DMS79 treated with DMSO at 0.1 percent for 48 hours (cell line): ENCODE results near the gene ERVFRD-1.
A peak's percentile ranks its signal among the peaks of the same experiment; 100 is the strongest.
"Not testable (repeated sequence)": the region's sequence is repeated elsewhere in the genome, so short reads cannot be mapped to it uniquely, and the experiment has no call there.

ENCODE experiments used
- DNase-seq: peaks from one replicate; lab custom pipeline; 2025; lab: John Stamatoyannopoulos, UW

Gene ERVFRD-1

GRCh38 chr6:11128608-11129007 lies 17.1 kb upstream of the ERVFRD-1 start:
- no peak for DNase-seq

GRCh38 chr6:11126876-11127275 lies 15.4 kb upstream of the ERVFRD-1 start:
- DNase-seq, result no peak

- DNase-seq, result no peak
Measured at GRCh38 chr6:11123978-11124377, 12.5 kb upstream of the ERVFRD-1 start.

GRCh38 chr6:11122380-11122779 lies 10.9 kb upstream of the ERVFRD-1 start:
- DNase-seq, result no peak

GRCh38 chr6:11121851-11122250 lies 10.3 kb upstream of the ERVFRD-1 start:
- DNase-seq, result no peak

GRCh38 chr6:11120271-11121005 lies 8.9 kb upstream of the ERVFRD-1 start:
- no peak for DNase-seq

- not testable (repeated sequence) for DNase-seq
Measured at GRCh38 chr6:11115808-11116536, 4.4 kb upstream of the ERVFRD-1 start.

GRCh38 chr6:11113038-11113437 lies 1.5 kb upstream of the ERVFRD-1 start:
- DNase-seq, result no peak

GRCh38 chr6:11111769-11112437 lies 378 bp upstream of the ERVFRD-1 start:
- DNase-seq, result no peak

- no peak for DNase-seq
Measured at GRCh38 chr6:11108726-11109125, 2.8 kb downstream of the ERVFRD-1 start.

- no peak for DNase-seq
Measured at GRCh38 chr6:11103065-11103464, 8.5 kb downstream of the ERVFRD-1 start.

GRCh38 chr6:11101417-11101816 lies 10.1 kb downstream of the ERVFRD-1 start:
- no peak for DNase-seq

- no peak for DNase-seq
Measured at GRCh38 chr6:11098004-11098403, 13.5 kb downstream of the ERVFRD-1 start.

- no peak for DNase-seq
Measured at GRCh38 chr6:11097476-11097875, 14.0 kb downstream of the ERVFRD-1 start.

GRCh38 chr6:11096109-11096508 lies 15.4 kb downstream of the ERVFRD-1 start:
- no peak for DNase-seq

GRCh38 chr6:11094941-11095340 lies 16.6 kb downstream of the ERVFRD-1 start:
- no peak for DNase-seq

- DNase-seq, result peak; percentile 14
Measured at GRCh38 chr6:11094411-11094851, 17.1 kb downstream of the ERVFRD-1 start.

- peak; percentile 86 for DNase-seq
Measured at GRCh38 chr6:11093626-11094410, 17.7 kb downstream of the ERVFRD-1 start, which contains the start of gene SMIM13. Gene SMIM13, plus strand, starts transcription at chr6:11093834. Its CDS starts 480 bp downstream, at chr6:11094314.

GRCh38 chr6:11093376-11093625 lies 18.2 kb downstream of the ERVFRD-1 start:
- no peak for DNase-seq

- peak; percentile 25 for DNase-seq
Measured at GRCh38 chr6:11092668-11093375, 18.7 kb downstream of the ERVFRD-1 start.

GRCh38 chr6:11091141-11091540 lies 20.4 kb downstream of the ERVFRD-1 start:
- DNase-seq, result not testable (repeated sequence)

GRCh38 chr6:11089695-11090094 lies 21.8 kb downstream of the ERVFRD-1 start:
- DNase-seq, result no peak
